GM19193 (cell line): Measurements from ENCODE around the gene MT1H.

ENCODE experiments used
- POLR2A ChIP-seq: IDR thresholded peaks from 4 replicates; pipeline ENCODE4 v1.6.1; 2011; ENCODE audit not compliant: insufficient read depth, insufficient read length; ENCODE audit errors: extremely low read depth

The MT1H gene

GRCh38 chr16:56649271-56649670, 20.3 kb upstream of the MT1H start:
- TF ChIP-seq POLR2A: no peak

DNA sequence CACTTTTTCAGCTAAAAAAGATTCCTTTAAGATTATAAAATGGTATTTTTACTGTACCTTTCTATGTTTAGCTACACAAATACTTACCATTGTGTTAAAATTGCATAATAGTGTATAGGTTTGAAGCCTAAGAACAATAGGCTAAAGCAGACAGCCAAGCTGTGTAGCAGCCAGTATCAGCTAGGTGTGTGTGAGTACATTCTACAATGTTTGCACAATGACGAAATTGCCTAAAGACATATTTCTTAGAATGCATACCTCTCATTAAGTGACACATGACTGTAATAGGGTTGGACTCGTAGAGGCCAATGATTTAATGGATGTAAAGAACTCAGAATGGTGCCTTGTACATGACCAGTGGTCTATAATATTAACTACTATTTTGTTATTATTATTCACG, 19.8 kb upstream of the MT1H start:
- TF ChIP-seq POLR2A: no peak

GRCh38 chr16:56651586-56651985, 18.0 kb upstream of the MT1H start, which contains the start of gene MT1B:
MT1B (plus strand) TSS chr16:56651886; CDS start chr16:56651954, 68 bp downstream.
- TF ChIP-seq POLR2A: no peak

GRCh38 chr16:56652600-56652999, 17.0 kb upstream of the MT1H start:
- TF ChIP-seq POLR2A: no peak

GRCh38 chr16:56653218-56653617, 16.4 kb upstream of the MT1H start:
- no peak for TF ChIP-seq POLR2A

DNA sequence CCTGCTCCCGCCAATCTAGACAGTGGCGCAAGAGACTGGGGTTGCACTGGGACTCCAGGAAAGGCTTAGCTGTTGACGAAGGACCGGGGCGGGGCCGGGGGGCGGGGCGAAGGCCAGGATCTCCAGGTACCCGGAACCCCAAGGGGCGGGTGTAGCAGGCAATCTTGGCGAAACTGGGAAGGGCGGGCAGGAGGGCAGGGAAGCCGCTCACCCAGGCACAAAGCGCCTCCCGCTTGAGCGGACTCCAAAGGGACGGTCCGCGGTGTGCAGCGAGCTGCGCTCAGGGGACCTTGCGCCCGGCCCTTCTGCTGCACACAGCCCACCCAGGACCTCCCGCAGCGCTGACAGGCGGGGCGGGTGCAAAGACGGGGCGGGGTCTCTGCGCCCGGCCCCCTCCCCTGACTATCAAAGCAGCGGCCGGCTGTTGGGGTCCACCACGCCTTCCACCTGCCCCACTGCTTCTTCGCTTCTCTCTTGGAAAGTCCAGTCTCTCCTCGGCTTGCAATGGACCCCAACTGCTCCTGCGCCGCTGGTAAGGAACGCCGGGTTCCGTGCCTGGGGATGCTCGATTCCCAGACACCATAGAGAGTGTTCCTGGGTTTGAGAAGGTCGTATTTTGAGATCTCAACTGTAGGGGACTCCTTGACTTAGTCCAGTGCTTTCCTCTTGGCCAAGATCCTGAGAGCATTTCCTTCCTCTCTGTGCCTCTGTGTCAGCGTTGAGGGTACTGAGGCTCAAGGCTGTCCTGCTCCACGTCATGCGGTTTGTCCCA, 11.9 kb upstream of the MT1H start, which contains the start of gene MT1F:
MT1F (plus strand) TSS at position 405 of the 772 bp plus-strand sequence; CDS start at position 505, 100 bp downstream.
- no peak for TF ChIP-seq POLR2A

DNA sequence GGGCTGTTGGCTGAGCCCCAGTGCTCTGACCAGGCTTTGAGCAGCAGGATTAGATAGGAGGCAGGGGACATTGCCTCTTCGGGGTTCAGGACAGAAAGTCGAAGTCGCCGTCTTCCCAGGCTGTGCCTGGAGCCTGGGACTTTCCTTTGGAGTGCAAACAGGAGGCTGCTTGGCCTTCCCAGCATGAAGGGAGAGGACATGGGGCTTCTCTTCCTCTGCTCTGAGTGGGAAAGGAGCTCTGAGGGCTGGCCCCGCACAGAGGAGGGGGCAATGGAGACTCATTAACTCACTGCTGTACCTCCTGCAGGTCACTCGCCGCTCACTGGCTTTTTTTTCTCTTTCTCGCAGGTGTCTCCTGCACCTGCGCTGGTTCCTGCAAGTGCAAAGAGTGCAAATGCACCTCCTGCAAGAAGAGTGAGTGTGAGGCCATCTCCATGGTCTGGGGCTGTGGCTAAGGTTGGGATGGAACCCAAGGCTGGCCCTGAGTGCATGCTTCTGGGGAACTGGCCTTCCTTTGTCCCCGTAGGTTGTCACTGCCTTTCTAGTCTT, 11.2 kb upstream of the MT1H start:
- no peak for TF ChIP-seq POLR2A

DNA sequence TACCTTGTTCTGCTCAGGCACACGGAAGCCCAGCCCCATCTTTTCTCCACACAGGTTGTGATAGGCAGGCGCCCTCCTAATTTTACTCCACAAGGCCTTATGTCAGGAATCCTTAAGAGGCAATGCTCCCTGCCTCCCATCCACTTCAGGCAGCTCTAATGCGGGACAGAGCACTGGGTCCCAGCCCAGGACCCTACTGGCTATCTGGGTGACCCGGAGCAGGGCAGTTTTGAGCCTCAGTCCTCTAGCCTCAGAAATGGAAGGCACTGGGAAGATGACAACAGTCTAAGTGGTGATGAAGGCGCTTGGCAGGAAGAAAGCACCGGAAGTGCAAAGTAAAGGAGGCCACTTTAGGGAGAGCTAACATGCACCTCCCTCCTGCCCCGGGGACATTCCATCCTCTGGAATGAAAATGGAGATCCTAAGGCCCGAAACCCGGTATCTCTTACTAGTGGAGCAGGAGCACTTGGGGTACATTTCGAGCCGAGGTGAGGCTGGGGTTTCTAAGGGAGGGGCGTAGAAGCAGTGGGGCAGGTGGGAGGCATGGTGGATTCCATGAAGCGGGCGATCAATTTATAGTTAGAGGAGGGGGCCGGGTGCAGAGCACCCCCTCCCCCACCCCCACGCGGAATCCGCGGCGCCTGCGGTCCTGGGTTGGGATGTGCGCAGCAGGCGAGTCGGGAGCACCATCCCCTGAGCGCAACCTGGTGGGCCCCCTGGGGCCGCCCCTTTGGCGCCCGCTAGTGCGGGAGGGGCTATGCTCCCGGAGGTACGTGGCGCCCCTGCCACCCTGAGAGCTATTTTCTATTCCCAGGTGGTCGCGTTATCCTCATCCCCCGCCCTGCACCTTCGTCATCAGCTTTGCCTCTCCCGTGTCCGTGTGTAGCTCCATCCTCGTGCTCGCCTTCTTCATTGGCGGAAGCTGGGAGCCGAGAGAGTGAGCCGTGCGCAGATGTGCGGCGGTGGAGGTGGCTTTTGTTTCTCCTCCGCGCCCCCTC, 7.0 kb upstream of the MT1H start:
- TF ChIP-seq POLR2A: no peak

- no peak for TF ChIP-seq POLR2A
These were observed 5.1 kb upstream of the MT1H start for GRCh38 chr16:56664506-56664905.

DNA sequence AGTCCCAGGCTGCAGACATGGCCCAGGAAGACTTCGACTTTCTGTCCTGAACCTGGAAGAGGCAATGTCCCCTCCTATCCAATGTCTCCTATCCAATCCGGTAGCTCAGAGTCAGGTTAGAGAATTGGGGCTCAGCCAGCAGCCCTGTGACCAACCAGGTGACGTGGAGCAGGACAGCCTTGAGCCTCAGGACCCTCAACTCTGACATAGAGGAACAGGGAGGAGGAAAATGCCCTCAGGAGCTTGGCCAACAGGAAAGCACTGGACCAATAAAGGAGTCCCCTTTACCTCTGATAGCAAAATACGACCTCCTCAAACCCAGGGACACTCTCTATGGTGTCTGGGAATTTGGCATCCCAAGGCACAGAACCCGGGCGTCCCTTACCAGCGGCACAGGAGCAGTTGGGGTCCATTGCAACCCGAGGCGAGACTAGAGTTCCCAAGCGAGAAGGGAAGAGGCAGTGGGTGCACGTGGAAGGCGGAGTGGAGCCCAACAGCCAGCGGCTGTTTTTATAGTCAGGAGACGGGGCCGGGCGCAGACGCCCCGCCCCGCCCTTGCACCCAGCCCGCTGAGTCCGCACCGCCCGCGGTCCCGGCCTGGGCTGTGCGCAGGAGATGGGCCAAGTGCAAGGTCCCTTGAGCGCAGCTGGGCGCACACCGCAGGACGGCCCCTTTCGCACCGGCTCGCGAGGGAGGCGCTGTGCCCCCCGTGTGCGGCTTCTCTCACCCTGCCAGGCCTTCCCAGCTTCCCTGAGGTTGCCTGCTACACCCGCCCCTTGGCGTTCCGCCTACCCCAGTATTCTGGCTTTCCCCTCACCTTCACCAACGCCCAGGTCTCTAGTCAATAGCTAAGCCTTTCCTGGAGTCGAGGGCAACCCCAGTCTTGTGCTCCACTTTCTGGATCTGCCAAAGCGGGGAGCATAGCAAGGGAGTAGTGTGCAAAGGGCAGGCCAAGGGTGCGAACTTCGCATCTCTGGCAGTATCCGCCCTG, 1.7 kb upstream of the MT1H start, which contains the start of gene MT1G:
MT1G (minus strand) TSS at position 485 of the 991 bp plus-strand sequence; CDS start at position 413, 72 bp downstream.
- TF ChIP-seq POLR2A: no peak

DNA sequence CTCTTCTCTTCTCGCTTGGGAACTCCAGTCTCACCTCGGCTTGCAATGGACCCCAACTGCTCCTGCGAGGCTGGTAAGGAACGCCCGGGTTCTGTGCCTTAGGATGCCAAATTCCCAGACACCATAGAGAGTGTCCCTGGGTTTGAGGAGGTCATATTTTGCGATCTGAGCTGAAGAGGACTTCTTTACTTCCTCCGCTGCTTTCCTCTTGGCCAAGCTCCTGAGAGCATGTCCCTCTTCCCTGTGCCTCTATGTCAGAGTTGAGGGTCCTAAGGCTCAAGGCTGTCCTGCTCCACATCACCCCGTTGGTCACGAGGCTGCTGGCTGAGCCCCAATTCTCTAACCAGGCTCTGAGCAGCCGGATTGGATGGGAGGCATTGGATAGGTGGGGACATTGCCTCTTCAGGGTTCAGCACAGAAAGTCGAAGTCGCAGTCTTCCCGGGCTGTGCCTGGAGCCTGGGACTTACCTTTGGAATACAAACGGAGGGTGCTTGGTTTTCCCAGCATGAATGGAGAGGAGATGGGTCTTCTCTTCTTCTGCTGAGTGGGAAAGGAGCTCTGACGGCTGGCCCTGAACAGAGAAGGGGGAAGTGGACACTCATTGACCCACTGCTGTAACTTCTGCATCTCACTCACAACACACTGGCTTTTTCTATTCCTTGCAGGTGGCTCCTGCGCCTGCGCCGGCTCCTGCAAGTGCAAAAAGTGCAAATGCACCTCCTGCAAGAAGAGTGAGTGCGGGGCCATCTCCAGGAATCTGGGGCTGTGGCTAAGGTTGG, 416 bp downstream of the MT1H start:
- TF ChIP-seq POLR2A: no peak

DNA sequence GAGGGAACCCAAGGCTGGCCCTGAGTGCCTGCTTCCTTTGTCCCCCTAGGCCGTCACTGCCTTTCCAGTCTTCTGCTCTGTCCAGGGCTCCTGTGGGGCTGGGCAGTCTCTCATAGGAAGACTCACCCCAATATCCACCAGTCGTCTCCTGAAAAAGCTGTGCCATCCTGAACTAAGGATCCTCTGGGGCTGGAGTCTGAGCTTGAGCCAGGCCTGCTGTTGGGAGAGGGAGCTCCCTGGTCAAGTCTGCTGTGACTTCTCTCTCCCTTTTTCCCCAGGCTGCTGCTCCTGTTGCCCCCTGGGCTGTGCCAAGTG, 963 bp downstream of the MT1H start:
- TF ChIP-seq POLR2A: no peak
